ENCODE results near the gene SPAG17. TPM values are rescaled to one million over a fixed set of nuclear protein-coding genes. Genes with fewer than 3 reads are reported as not detected.

SPAG17 gene
- total and polyA plus RNA-seq, 2 of the 4 experiments (the other 2 are of a cell fraction), result 0.10 TPM; not detected in 1

- no peaks in the 10 kb centered on the region for H3K9me1 ChIP-seq (ENCODE audit: insufficient read depth, low read length)
- H4K91ac ChIP-seq (ENCODE audit: insufficient read depth, low read depth, low read length), result no peak overlapping the region
- H4K8ac ChIP-seq (ENCODE audit: low read depth in 2 of 2, low read length in 2 of 2), result no peak overlapping the region
- no peak overlapping the region for H3K4me3 ChIP-seq (ENCODE audit: insufficient read depth, low read depth, low read length)
- H2BK20ac ChIP-seq (ENCODE audit: low read depth, low read length), result no peak overlapping the region
- H2AFZ ChIP-seq (replicated peaks; ENCODE audit: low read length, poor library complexity), result no peak overlapping the region
- no peaks in the 10 kb centered on the region for H3K27me3 ChIP-seq (ENCODE audit: control insufficient read depth, insufficient read depth, low read length)
- ATAC-seq (ENCODE audit: low read depth) (no peak), DNase-seq (no peak)
- no peak overlapping the region for H4K5ac ChIP-seq (ENCODE audit: low read depth, low read length)
- no CpG with 5 or more reads among the region's 2 CpGs for WGBS, 2 experiments (ENCODE audit: extremely low coverage in 2 of 2, insufficient read length in 1 of 2)
- TF ChIP-seq USF2 (IDR thresholded peaks at IDR 0.05; ENCODE audit: low read depth, low read length) (no peak), FOS (IDR thresholded peaks at IDR 0.05; ENCODE audit: low read depth, low read length) (no peak), BHLHE40 (IDR thresholded peaks at IDR 0.05; ENCODE audit: low read depth, low read length) (no peak), CTCF (conservative IDR thresholded peaks at IDR 0.05; ENCODE audit: low read depth, low read length) (no peak), MAFK (IDR thresholded peaks at IDR 0.05; ENCODE audit: low read depth, low read length) (no peak), RFX5 (IDR thresholded peaks at IDR 0.05; ENCODE audit: low read depth, low read length) (no peak), MAZ (IDR thresholded peaks at IDR 0.05; ENCODE audit: borderline replicate concordance, low read depth, low read length) (no peak), POLR2A (IDR thresholded peaks at IDR 0.05; ENCODE audit: low read depth, low read length) (no peak), ELK1 (IDR thresholded peaks at IDR 0.05; ENCODE audit: borderline replicate concordance, low read depth, low read length) (no peak), RAD21 (IDR thresholded peaks at IDR 0.05; ENCODE audit: low read length) (no peak)
- H2BK15ac ChIP-seq (ENCODE audit: low read depth, low read length), result no peak overlapping the region
- no peak overlapping the region for H3K14ac ChIP-seq (replicated peaks; ENCODE audit: low read depth, low read length)
- in situ Hi-C loops (cut with MboI; ENCODE audit: low sequenced_read_pairs) (no loop called here), dilution Hi-C loops (cut with HindIII; ENCODE audit: low sequenced_read_pairs, unreplicated experiment) (no loop called here), intact Hi-C loops (cut with micrococcal nuclease) (no loop called here)
- no peak overlapping the region for H2BK5ac ChIP-seq (ENCODE audit: low read depth, low read length, poor library complexity, severe bottlenecking)
- no peak overlapping the region for H2AK5ac ChIP-seq (ENCODE audit: low read depth, low read length)
- no peak overlapping the region for H2BK120ac ChIP-seq (ENCODE audit: low read depth, low read length)
- H2AK9ac ChIP-seq (replicated peaks; ENCODE audit: low read depth, low read length, poor library complexity), result no peak overlapping the region
- no TSS peak for BruUV-seq (replicated peaks)
- no peak overlapping the region for H3K56ac ChIP-seq (ENCODE audit: extremely low read depth, insufficient read depth, low read length)
- H3K4me1 ChIP-seq (ENCODE audit: control insufficient read depth, insufficient read depth, low read length), result no peaks in the 10 kb centered on the region
- no peaks in the 10 kb centered on the region for H3K79me1 ChIP-seq (ENCODE audit: low read depth in 1 of 2, low read length in 2 of 2)
- no peak overlapping the region for H3K9ac ChIP-seq (ENCODE audit: low read depth, low read length)
- no peak overlapping the region for H3K4ac ChIP-seq (ENCODE audit: low read depth, low read length)
- ChIA-PET POLR2A (ENCODE audit: unreplicated experiment) (no interaction called here), CTCF (no interaction called here)
- H3K27ac ChIP-seq (ENCODE audit: insufficient read depth, low read length), result no peak overlapping the region
- no peak overlapping the region for H3K4me2 ChIP-seq (ENCODE audit: low read depth, low read length)
- no peak overlapping the region for H3K18ac ChIP-seq (ENCODE audit: low read depth, low read length)
- H4K20me1 ChIP-seq (ENCODE audit: insufficient read depth, low read length), result no peaks in the 10 kb centered on the region
- H3K9me3 ChIP-seq (ENCODE audit: control insufficient read depth, insufficient read depth, low read length), result no peaks in the 10 kb centered on the region
- H3K23ac ChIP-seq (ENCODE audit: low read depth, low read length), result no peak overlapping the region
- H3K36me3 ChIP-seq (ENCODE audit: control insufficient read depth, insufficient read depth, low read length), result no peaks in the 10 kb centered on the region
These were observed 4.5 kb upstream of the SPAG17 start for GRCh38 chr1:118189564-118189963.

All from IMR-90 (cell line).